SK-N-SH treated with all-trans-retinoic acid at 6 μM for 48 hours (cell line): ENCODE measurements around the gene MYO7A.

Source experiments
- ARNTL ChIP-seq: fragments of 450-650 bp; formaldehyde crosslinking; IDR thresholded peaks from 2 replicates; pipeline ENCODE4 v1.5.0; 2020; ENCODE audit warnings: low read depth, mild to moderate bottlenecking, moderate library complexity, borderline replicate concordance
- CREB5 ChIP-seq: fragments of 250-450 bp; sonication (Bioruptor Pico); IDR thresholded peaks from 2 replicates; pipeline ENCODE4 v1.5.1; 2020; ENCODE audit warnings: low read depth, mild to moderate bottlenecking, moderate library complexity
- CSRNP3 ChIP-seq: fragments of 250-450 bp; sonication (Bioruptor Pico); IDR thresholded peaks from 2 replicates; pipeline ENCODE4 v1.5.1; 2021; ENCODE audit warnings: mild to moderate bottlenecking, moderate library complexity
- ESRRG ChIP-seq: fragments of 250-450 bp; sonication (Bioruptor Pico); IDR thresholded peaks from 2 replicates; pipeline ENCODE4 v1.6.1; 2021; ENCODE audit warnings: mild to moderate bottlenecking
- ISL1 ChIP-seq: fragments of 250-450 bp; sonication (Bioruptor Pico); IDR thresholded peaks from 2 replicates; pipeline ENCODE4 v2.1.2; 2022; ENCODE audit warnings: mild to moderate bottlenecking, moderate library complexity
- OSR1 ChIP-seq: fragments of 250-450 bp; sonication (Bioruptor Pico); IDR thresholded peaks from 2 replicates; pipeline ENCODE4 v1.8.0; 2022; ENCODE audit warnings: moderate library complexity, mild to moderate bottlenecking, inconsistent platforms
- PATZ1 ChIP-seq: fragments of 250-450 bp; sonication (Bioruptor Pico); IDR thresholded peaks from 2 replicates; pipeline ENCODE4 v1.8.0; 2020; ENCODE audit warnings: mild to moderate bottlenecking, moderate library complexity, borderline replicate concordance
- POU6F1 ChIP-seq: fragments of 250-450 bp; sonication (Bioruptor Pico); IDR thresholded peaks from 2 replicates; pipeline ENCODE4 v1.8.0; 2021; ENCODE audit warnings: low read depth, mild to moderate bottlenecking, moderate library complexity, borderline replicate concordance
- RARB ChIP-seq: fragments of 250-450 bp; sonication (Bioruptor Pico); IDR thresholded peaks from 2 replicates; pipeline ENCODE4 v1.8.0; 2021; ENCODE audit warnings: mild to moderate bottlenecking, moderate library complexity
- TCF4 ChIP-seq: fragments of 250-450 bp; sonication (Bioruptor Pico); IDR thresholded peaks from 2 replicates; pipeline ENCODE4 v1.8.0; 2021; ENCODE audit warnings: mild to moderate bottlenecking, moderate library complexity, borderline replicate concordance
- TOX ChIP-seq: fragments of 250-450 bp; sonication (Bioruptor Pico); IDR thresholded peaks from 2 replicates; pipeline ENCODE4 v1.8.0; 2021; ENCODE audit warnings: mild to moderate bottlenecking, moderate library complexity, borderline replicate concordance
- ZFP3 ChIP-seq: fragments of 250-450 bp; sonication (Bioruptor Pico); IDR thresholded peaks from 2 replicates; pipeline ENCODE4 v1.5.0; 2020; ENCODE audit warnings: mild to moderate bottlenecking, moderate library complexity
- ZFP30 ChIP-seq: fragments of 450-650 bp; formaldehyde crosslinking; IDR thresholded peaks from 2 replicates; pipeline ENCODE4 v1.5.0; 2022; ENCODE audit warnings: mild to moderate bottlenecking, moderate library complexity
- ZNF8 ChIP-seq: fragments of 450-650 bp; formaldehyde crosslinking; IDR thresholded peaks from 2 replicates; pipeline ENCODE4 v1.5.0; 2020; ENCODE audit warnings: mild to moderate bottlenecking, moderate library complexity

- no peak for TF ChIP-seq ESRRG (CRISPR knock-in tag)
- no peak for TF ChIP-seq RARB
- TF ChIP-seq ZFP30 (CRISPR knock-in tag): no peak
- no peak for TF ChIP-seq POU6F1 (CRISPR knock-in tag)
- no peak for TF ChIP-seq ISL1
- no peak for TF ChIP-seq CSRNP3 (CRISPR knock-in tag)
- no peak for TF ChIP-seq CREB5 (CRISPR knock-in tag)
- no peak for TF ChIP-seq ZNF8 (CRISPR knock-in tag)
- no peak for TF ChIP-seq OSR1 (CRISPR knock-in tag)
- no peak for TF ChIP-seq TOX (CRISPR knock-in tag)
- TF ChIP-seq ARNTL: no peak
- TF ChIP-seq ZFP3 (CRISPR knock-in tag): no peak
- TF ChIP-seq PATZ1: no peak
- no peak for TF ChIP-seq TCF4
Measured at GRCh38 chr11:77159937-77160495, 32.0 kb downstream of the MYO7A start.
